Measurements from ENCODE around the gene STAT2.

STAT2 gene

GRCh38 chr12:56304872-56305590, 54.9 kb downstream of the STAT2 start:
- no peak overlapping the region for H3K4me2 ChIP-seq
- TF ChIP-seq Cebpa-rat (IDR thresholded peaks at IDR 0.05), result no peak
- H4K20me1 ChIP-seq, result peaks cover 0 to under 1% (median 0%) of the 10 kb centered on the region in 11 experiments; a peak in 4 of 22 replicates
- no peak overlapping the region for H3K9ac ChIP-seq
- H3K4me1 ChIP-seq, result peaks cover 22 to 29% (median 27%) of the 10 kb centered on the region in 10 experiments
- H3K27me3 ChIP-seq, result no peaks in the 10 kb centered on the region
- peaks cover 55 to 85% (median 74%) of the 10 kb centered on the region in 11 experiments for H3K36me3 ChIP-seq
- H3K4me3 ChIP-seq, result no peak overlapping the region
- H3K9me3 ChIP-seq (replicated peaks in 1 of 11), result no peaks in the 10 kb centered on the region
- no peak overlapping the region for H3K27ac ChIP-seq

DNA sequence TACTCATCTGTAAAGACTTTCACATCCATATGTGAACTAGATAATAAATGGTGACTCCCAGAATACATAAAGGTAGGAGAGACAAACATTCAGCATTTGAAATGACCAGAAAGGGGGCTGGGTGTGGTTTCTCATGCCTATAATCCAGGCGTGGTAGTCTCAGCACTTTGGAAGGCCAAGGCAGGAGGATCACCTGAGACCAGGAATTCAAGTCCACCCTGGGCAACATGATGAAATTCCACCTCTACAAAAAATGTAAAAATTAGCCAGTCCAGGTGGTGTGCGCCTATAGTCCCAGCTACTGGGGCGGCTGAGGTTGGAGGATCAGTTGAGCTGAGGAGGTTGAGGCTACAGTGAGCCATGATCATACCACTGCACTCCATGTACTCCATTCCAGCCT, 55.6 kb downstream of the STAT2 start:
- Histone ChIP-seq H4K20me1 (peaks cover 0 to 8% (median 0%) of the 10 kb centered on the region in 11 experiments; a peak in 7 of 22 replicates), H3K36me3 (peaks cover 50 to 78% (median 66%) of the 10 kb centered on the region in 11 experiments), H3K9me3 (replicated peaks in 1 of 11) (no peaks in the 10 kb centered on the region), H3K27ac (no peak overlapping the region), H3K27me3 (no peaks in the 10 kb centered on the region), H3K4me1 (peaks cover 17 to 29% (median 27%) of the 10 kb centered on the region in 10 experiments), H3K4me2 (no peak overlapping the region), H3K9ac (peak overlapping the region in 1 of 11 experiments; percentile 15; a peak in 1 of 22 replicates), H3K4me3 (no peak overlapping the region)
- TF ChIP-seq Cebpa-rat (IDR thresholded peaks at IDR 0.05), result no peak

GRCh38 chr12:56300644-56301464, 59.1 kb downstream of the STAT2 start:
- no peak for TF ChIP-seq Cebpa-rat (IDR thresholded peaks at IDR 0.05)
- Histone ChIP-seq H3K27ac (peak overlapping the region; percentile 56 to 94 (median 90); a peak in 21 of 22 replicates), H3K9ac (peak overlapping the region; percentile 55 to 96 (median 92); a peak in 21 of 22 replicates), H3K4me1 (peaks cover 50 to 63% (median 60%) of the 10 kb centered on the region in 10 experiments), H4K20me1 (peaks cover 16 to 42% (median 34%) of the 10 kb centered on the region in 11 experiments; a peak in 21 of 22 replicates), H3K4me2 (peak overlapping the region; percentile 74 to 91 (median 84)), H3K36me3 (peaks cover 25 to 75% (median 56%) of the 10 kb centered on the region in 11 experiments), H3K4me3 (peak overlapping the region; percentile 73 to 96 (median 86); a peak in 19 of 20 replicates), H3K9me3 (replicated peaks in 1 of 11) (no peaks in the 10 kb centered on the region), H3K27me3 (no peaks in the 10 kb centered on the region)

GRCh38 chr12:56299853-56300643, 59.9 kb downstream of the STAT2 start, which contains the start of gene CS:
TSS of gene CS (minus strand) at chr12:56300330. CDS start at chr12:56300201, 129 bp downstream.
- Histone ChIP-seq H3K36me3 (peaks cover 18 to 75% (median 53%) of the 10 kb centered on the region in 11 experiments), H3K4me1 (peaks cover 51 to 67% (median 61%) of the 10 kb centered on the region in 10 experiments), H3K9me3 (replicated peaks in 1 of 11) (no peaks in the 10 kb centered on the region), H4K20me1 (peaks cover 23 to 50% (median 41%) of the 10 kb centered on the region in 11 experiments; a peak in 21 of 22 replicates), H3K27ac (peak within 1 kb of the TSS; percentile 69 to 94 (median 90)), H3K4me2 (peak within 1 kb of the TSS; percentile 87 to 98 (median 94)), H3K4me3 (peak within 1 kb of the TSS; percentile 73 to 96 (median 86)), H3K9ac (peak within 1 kb of the TSS; percentile 87 to 96 (median 92)), H3K27me3 (no peaks in the 10 kb centered on the region)
- no peak for TF ChIP-seq Cebpa-rat (IDR thresholded peaks at IDR 0.05)

DNA sequence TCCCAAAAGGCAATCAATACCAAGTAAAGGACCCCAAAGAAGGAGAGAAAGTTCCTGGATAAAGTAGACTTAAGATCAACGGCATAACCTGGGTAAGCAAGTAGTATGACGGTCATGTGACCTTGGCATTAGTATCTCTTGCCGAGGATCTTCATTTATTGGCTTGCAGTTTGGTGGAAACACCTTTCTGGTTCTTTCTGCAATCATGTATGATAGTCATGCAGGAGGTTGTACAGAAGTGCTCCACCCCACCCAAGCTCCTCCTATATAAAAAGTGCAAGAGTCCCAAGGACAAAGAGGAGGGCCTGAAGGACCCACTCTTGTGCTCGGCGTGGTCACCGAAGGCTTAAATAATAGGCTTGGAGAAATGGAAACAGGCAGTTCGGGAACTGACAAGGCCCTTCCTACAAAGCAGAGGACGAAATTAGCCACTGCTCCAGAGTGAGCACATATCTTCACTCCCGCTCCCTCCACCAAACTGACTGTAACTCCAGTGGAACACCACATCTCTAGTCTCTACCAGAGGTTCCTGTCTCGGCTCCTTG, 60.5 kb downstream of the STAT2 start:
- Histone ChIP-seq H3K27ac (peak overlapping the region; percentile 69 to 94 (median 90); a peak in 21 of 22 replicates), H4K20me1 (peaks cover 23 to 57% (median 48%) of the 10 kb centered on the region in 11 experiments; a peak in 21 of 22 replicates), H3K9ac (peak overlapping the region; percentile 87 to 96 (median 92)), H3K4me3 (peak overlapping the region; percentile 73 to 96 (median 86)), H3K36me3 (peaks cover 18 to 75% (median 53%) of the 10 kb centered on the region in 11 experiments), H3K4me1 (peaks cover 51 to 67% (median 61%) of the 10 kb centered on the region in 10 experiments), H3K4me2 (peak overlapping the region; percentile 87 to 98 (median 94)), H3K27me3 (no peaks in the 10 kb centered on the region), H3K9me3 (replicated peaks in 1 of 11) (no peaks in the 10 kb centered on the region)
- no peak for TF ChIP-seq Cebpa-rat (IDR thresholded peaks at IDR 0.05)

- peak overlapping the region; percentile 87 to 96 (median 92) for H3K9ac ChIP-seq
- H3K4me3 ChIP-seq, result peak overlapping the region; percentile 73 to 96 (median 86)
- peaks cover 51 to 67% (median 61%) of the 10 kb centered on the region in 10 experiments for H3K4me1 ChIP-seq
- H3K36me3 ChIP-seq, result peaks cover 18 to 75% (median 53%) of the 10 kb centered on the region in 11 experiments
- no peaks in the 10 kb centered on the region for H3K27me3 ChIP-seq
- TF ChIP-seq Cebpa-rat (IDR thresholded peaks at IDR 0.05), result no peak
- no peaks in the 10 kb centered on the region for H3K9me3 ChIP-seq (replicated peaks in 1 of 11)
- peak overlapping the region; percentile 87 to 98 (median 94) for H3K4me2 ChIP-seq
- peak overlapping the region in 10 of 11 experiments; percentile 87 to 94 (median 90); a peak in 18 of 22 replicates for H3K27ac ChIP-seq
- peaks cover 28 to 62% (median 54%) of the 10 kb centered on the region in 11 experiments; a peak in 21 of 22 replicates for H4K20me1 ChIP-seq
These were observed 61.1 kb downstream of the STAT2 start for GRCh38 chr12:56298828-56299227.

DNA sequence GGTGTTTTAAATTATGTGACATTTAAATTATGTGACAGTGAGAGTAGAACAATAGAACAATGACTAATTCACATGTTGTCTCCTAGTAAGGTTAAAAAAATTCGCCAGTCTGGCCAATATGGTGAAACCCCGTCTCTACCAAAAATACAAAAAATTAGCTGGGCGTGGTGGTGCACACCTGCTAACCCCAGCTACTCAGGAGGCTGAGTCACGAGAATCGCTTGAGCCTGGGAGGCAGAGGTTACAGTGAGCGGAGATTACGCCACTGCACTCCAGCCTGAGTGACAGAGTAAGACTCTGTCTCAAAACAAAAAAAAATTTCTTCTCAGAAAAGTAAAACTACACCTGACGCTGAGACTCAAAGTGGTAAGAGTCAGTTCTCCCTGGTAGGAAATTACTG, 62.5 kb downstream of the STAT2 start:
- Histone ChIP-seq H3K36me3 (peaks cover 27 to 76% (median 60%) of the 10 kb centered on the region in 11 experiments), H3K9ac (peak overlapping the region in 5 of 11 experiments; percentile 4 to 91 (median 36); a peak in 7 of 22 replicates), H3K4me2 (peak overlapping the region; percentile 87 to 98 (median 94)), H4K20me1 (peaks cover 40 to 77% (median 68%) of the 10 kb centered on the region in 11 experiments; a peak in 21 of 22 replicates), H3K27ac (peak overlapping the region in 8 of 11 experiments; percentile 14 to 94 (median 88); a peak in 11 of 22 replicates), H3K4me3 (peak overlapping the region in 9 of 10 experiments; percentile 15 to 96 (median 85); a peak in 10 of 20 replicates), H3K4me1 (peaks cover 48 to 57% (median 53%) of the 10 kb centered on the region in 10 experiments), H3K9me3 (replicated peaks in 1 of 11) (no peaks in the 10 kb centered on the region), H3K27me3 (no peaks in the 10 kb centered on the region)
- no peak for TF ChIP-seq Cebpa-rat (IDR thresholded peaks at IDR 0.05)
